Measurements from ENCODE around the gene KCNMA1.

DNA sequence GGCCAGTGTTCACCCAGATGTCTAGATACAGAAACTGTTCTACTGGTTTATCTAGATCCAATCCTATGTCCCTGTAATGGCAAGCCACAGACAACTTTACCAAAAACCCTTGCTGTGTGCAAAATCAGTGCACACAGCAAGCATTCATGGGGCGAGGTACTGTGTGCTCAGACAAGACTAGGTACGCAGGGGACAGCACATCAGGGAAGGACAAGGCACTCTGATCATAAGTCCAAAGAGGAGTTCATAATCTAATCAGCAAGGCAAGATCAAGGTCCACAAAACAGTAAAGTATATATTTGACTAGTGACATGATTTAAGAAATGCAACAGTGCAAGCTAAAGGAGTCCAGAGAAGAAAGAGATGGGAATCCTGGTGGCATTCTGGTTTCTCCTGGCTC, 25.9 kb downstream of the KCNMA1 start:
- no peak for TF ChIP-seq SRF (IDR thresholded peaks at IDR 0.05; ENCODE audit: low read depth)
- TF ChIP-seq SIN3A (IDR thresholded peaks at IDR 0.05; ENCODE audit: low read depth): no peak
- TF ChIP-seq POLR2A (IDR thresholded peaks at IDR 0.05; ENCODE audit: borderline replicate concordance, extremely low read depth, insufficient read depth, insufficient read length): no peak
- TF ChIP-seq, protein P1, sequence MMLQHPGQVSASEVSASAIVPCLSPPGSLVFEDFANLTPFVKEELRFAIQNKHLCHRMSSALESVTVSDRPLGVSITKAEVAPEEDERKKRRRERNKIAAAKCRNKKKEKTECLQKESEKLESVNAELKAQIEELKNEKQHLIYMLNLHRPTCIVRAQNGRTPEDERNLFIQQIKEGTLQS (IDR thresholded peaks at IDR 0.05): no peak
- no peak for TF ChIP-seq EZH2phosphoT487 (IDR thresholded peaks at IDR 0.05; ENCODE audit: borderline replicate concordance)
- TF ChIP-seq CTCF (IDR thresholded peaks at IDR 0.05 in 2 of 3, conservative IDR thresholded peaks at IDR 0.05 in 1 of 3; ENCODE audit: borderline replicate concordance in 1 of 3, insufficient read depth in 1 of 3, low read depth in 2 of 3, low read length in 2 of 3): no peak
- TF ChIP-seq POLR2AphosphoS5 (IDR thresholded peaks at IDR 0.05; ENCODE audit: low read depth, low read length): no peak
- no peak for TF ChIP-seq YY1 (IDR thresholded peaks at IDR 0.05; ENCODE audit: extremely low read depth, insufficient replicate concordance, low read depth, low read length)
- TF ChIP-seq SP1 (IDR thresholded peaks at IDR 0.05; ENCODE audit: low read depth): no peak
- no peak for TF ChIP-seq EGR1 (IDR thresholded peaks at IDR 0.05; ENCODE audit: low read depth)
- no peak for TF ChIP-seq JUND (IDR thresholded peaks at IDR 0.05)
- TF ChIP-seq, protein P2, sequence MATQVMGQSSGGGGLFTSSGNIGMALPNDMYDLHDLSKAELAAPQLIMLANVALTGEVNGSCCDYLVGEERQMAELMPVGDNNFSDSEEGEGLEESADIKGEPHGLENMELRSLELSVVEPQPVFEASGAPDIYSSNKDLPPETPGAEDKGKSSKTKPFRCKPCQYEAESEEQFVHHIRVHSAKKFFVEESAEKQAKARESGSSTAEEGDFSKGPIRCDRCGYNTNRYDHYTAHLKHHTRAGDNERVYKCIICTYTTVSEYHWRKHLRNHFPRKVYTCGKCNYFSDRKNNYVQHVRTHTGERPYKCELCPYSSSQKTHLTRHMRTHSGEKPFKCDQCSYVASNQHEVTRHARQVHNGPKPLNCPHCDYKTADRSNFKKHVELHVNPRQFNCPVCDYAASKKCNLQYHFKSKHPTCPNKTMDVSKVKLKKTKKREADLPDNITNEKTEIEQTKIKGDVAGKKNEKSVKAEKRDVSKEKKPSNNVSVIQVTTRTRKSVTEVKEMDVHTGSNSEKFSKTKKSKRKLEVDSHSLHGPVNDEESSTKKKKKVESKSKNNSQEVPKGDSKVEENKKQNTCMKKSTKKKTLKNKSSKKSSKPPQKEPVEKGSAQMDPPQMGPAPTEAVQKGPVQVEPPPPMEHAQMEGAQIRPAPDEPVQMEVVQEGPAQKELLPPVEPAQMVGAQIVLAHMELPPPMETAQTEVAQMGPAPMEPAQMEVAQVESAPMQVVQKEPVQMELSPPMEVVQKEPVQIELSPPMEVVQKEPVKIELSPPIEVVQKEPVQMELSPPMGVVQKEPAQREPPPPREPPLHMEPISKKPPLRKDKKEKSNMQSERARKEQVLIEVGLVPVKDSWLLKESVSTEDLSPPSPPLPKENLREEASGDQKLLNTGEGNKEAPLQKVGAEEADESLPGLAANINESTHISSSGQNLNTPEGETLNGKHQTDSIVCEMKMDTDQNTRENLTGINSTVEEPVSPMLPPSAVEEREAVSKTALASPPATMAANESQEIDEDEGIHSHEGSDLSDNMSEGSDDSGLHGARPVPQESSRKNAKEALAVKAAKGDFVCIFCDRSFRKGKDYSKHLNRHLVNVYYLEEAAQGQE (IDR thresholded peaks at IDR 0.05; ENCODE audit: low read depth): no peak

All from HCT116 (cell line).